B cell (primary cell): Measurements from ENCODE around the gene C19orf18. TPM values are rescaled to one million over a fixed set of nuclear protein-coding genes. Genes with fewer than 3 reads are reported as not detected.

Experiments used
- ATAC-seq: fragments of 200-7000 bp; cut with Tn5 transposase; one replicate; pipeline ENCODE4 v1.10.0; 2021; ENCODE audit warnings: low read depth, mild to moderate bottlenecking, moderate number of reproducible peaks, moderate library complexity
- CTCF ChIA-PET: fragments of 350-600 bp; sonication (Branson Sonifier 250); formaldehyde crosslinking; loops from one replicate; lab custom pipeline; 2021; ENCODE audit warnings: antibody characterized with exemption, inconsistent platforms; lab: Charles Lee
- POLR2A ChIA-PET: fragments of 350-600 bp; sonication (Branson Sonifier 250); formaldehyde crosslinking; loops from one replicate; lab custom pipeline; 2021; ENCODE audit warnings: antibody characterized with exemption; lab: Charles Lee
- DNase-seq: peaks from one replicate; pipeline ENCODE4 v3.0.0; 2013
- H2AFZ ChIP-seq: 2 replicates; pipeline ENCODE4 v1.6.1; 2012; ENCODE audit warnings: mild to moderate bottlenecking, low read depth, low read length; ENCODE audit not compliant: insufficient read depth, poor library complexity, severe bottlenecking
- H3K27ac ChIP-seq, 2 donors: 1 replicate in 1 of 2; 2 replicates in 1 of 2; pipeline ENCODE4 v1.5.1; 2012 to 2013; ENCODE audit warnings: low read length in 2 of 2, mild to moderate bottlenecking in 2 of 2, moderate library complexity in 1 of 2
- H3K27me3 ChIP-seq, 4 experiments: fragments of 200-600 bp in 1 of 4; sonication (generic) in 1 of 4; replicated peaks in 1 of 4; 1 replicate in 2 of 4; 2 replicates in 2 of 4; pipeline versions ENCODE4 v1.6.1 to v1.7.0; 2013 to 2016; ENCODE audit warnings: low read length in 3 of 4, mild to moderate bottlenecking in 2 of 4, mixed read lengths in 1 of 4, moderate library complexity in 1 of 4; ENCODE audit not compliant: insufficient read depth in 4 of 4, control insufficient read depth in 3 of 4; ENCODE audit errors: control extremely low read depth in 1 of 4
- H3K36me3 ChIP-seq, 2 experiments: replicated peaks in 1 of 2; 1 replicate in 1 of 2; 2 replicates in 1 of 2; pipeline versions ENCODE4 v1.6.1 to v1.7.1; 2013; ENCODE audit warnings: low read length in 1 of 2; ENCODE audit not compliant: insufficient read depth in 2 of 2, control insufficient read depth in 1 of 2; ENCODE audit errors: control extremely low read depth in 1 of 2, extremely low read depth in 1 of 2
- H3K4me1 ChIP-seq, 2 donors: fragments of 200-600 bp in 1 of 2; sonication (generic) in 1 of 2; 1 replicate in 1 of 2; 2 replicates in 1 of 2; pipeline versions ENCODE4 v1.5.1 to v1.6.1; 2013 to 2017; ENCODE audit warnings: low read length in 2 of 2; ENCODE audit not compliant: control insufficient read depth in 2 of 2, insufficient read depth in 2 of 2
- H3K4me2 ChIP-seq: replicated peaks from 2 replicates; pipeline ENCODE3; 2012; ENCODE audit warnings: mild to moderate bottlenecking, low read depth, low read length; ENCODE audit not compliant: poor library complexity, severe bottlenecking
- H3K4me3 ChIP-seq, 5 experiments: fragments of 200-600 bp in 1 of 5; sonication (generic) in 1 of 5; 1 replicate in 3 of 5; 2 replicates in 2 of 5; pipeline versions ENCODE4 v1.5.1 to v1.7.0; 2011 to 2016; ENCODE audit warnings: low read length in 4 of 5, mild to moderate bottlenecking in 4 of 5, low read depth in 2 of 5, control low read depth in 1 of 5, moderate library complexity in 1 of 5; ENCODE audit not compliant: insufficient read depth in 1 of 5; ENCODE audit errors: control extremely low read depth in 1 of 5, extremely low read depth in 1 of 5
- H3K79me2 ChIP-seq: fragments of 200-600 bp; sonication (generic); one replicate; pipeline ENCODE4 v1.6.0; 2016; ENCODE audit warnings: low read length; ENCODE audit not compliant: control insufficient read depth, insufficient read depth
- H3K9ac ChIP-seq: fragments of 200-600 bp; sonication (generic); 2 replicates; pipeline ENCODE4 v1.6.1; 2017; ENCODE audit warnings: mild to moderate bottlenecking, low read length, moderate library complexity
- H3K9me3 ChIP-seq, 3 donors: one replicate each; pipeline versions ENCODE4 v1.6.1 to v1.7.1; 2013; ENCODE audit warnings: low read length in 2 of 3; ENCODE audit not compliant: control insufficient read depth in 2 of 3, insufficient read depth in 1 of 3; ENCODE audit errors: control extremely low read depth in 1 of 3
- H4K20me1 ChIP-seq: 2 replicates; pipeline ENCODE4 v1.6.0; 2012; ENCODE audit warnings: mild to moderate bottlenecking, low read length; ENCODE audit not compliant: insufficient read depth, control insufficient read depth, poor library complexity, severe bottlenecking
- H3K27ac Mint-ChIP-seq: one replicate; pipeline ENCODE4 v1.8.0; 2021; ENCODE audit warnings: mixed read lengths
- H3K27me3 Mint-ChIP-seq: one replicate; pipeline ENCODE4 v1.8.0; 2021; ENCODE audit warnings: mixed read lengths
- H3K4me1 Mint-ChIP-seq: one replicate; pipeline ENCODE4 v1.8.0; 2021; ENCODE audit warnings: mixed read lengths
- H3K4me3 Mint-ChIP-seq: one replicate; pipeline ENCODE4 v1.8.0; 2021; ENCODE audit warnings: mixed read lengths
- H3K9me3 Mint-ChIP-seq: one replicate; pipeline ENCODE4 v1.8.0; 2022; ENCODE audit warnings: mixed read lengths; ENCODE audit not compliant: insufficient read depth
- EZH2 ChIP-seq: IDR thresholded peaks from 2 replicates; pipeline ENCODE4 v1.6.1; 2012; ENCODE audit warnings: borderline replicate concordance, low read depth, mild to moderate bottlenecking, moderate library complexity, low read length; ENCODE audit not compliant: insufficient read depth, poor library complexity, severe bottlenecking
- WGBS: methylation state at CpG from one replicate; pipeline ENCODE4 v1.1.5; 2013; ENCODE audit warnings: missing lambda C conversion rate; ENCODE audit not compliant: insufficient coverage; 5-methylcytosine and 5-hydroxymethylcytosine counted together
- intact Hi-C: fragments of 100-400 bp; cut with micrococcal nuclease; formaldehyde crosslinking; loops from one replicate; pipeline ENCODE4 v1.10.0; 2022
- polyA plus RNA-seq: library from polyadenylated mRNA; depleted of rRNA; stranded (reverse); fragments of >200 nt; gene quantifications from 2 replicates; pipeline ENCODE4 v1.2.3, GENCODE V29; 2012
- total RNA-seq, 2 donors: library from RNA; stranded (reverse); fragments of 120-200 nt in 1 of 2; gene quantifications; 1 replicate in 1 of 2; 2 replicates in 1 of 2; pipeline versions ENCODE4 v1.2.3 to v1.2.4, GENCODE V29; 2013 to 2022
- TF ChIP-seq, protein P1 (sequence below): fragments of 200-600 bp; IDR thresholded peaks from one replicate; pipeline ENCODE4 v1.8.0; 2022; ENCODE audit warnings: antibody characterized with exemption, mild to moderate bottlenecking

The C19orf18 gene
- total and polyA plus RNA-seq, 2 donors (not counting 1 experiment from before 2014, with no cell fraction given): 1.7 TPM; not detected in 1

- ChIA-PET CTCF (no interaction called here), POLR2A (no interaction called here)
- intact Hi-C loops: loop anchor here (5.0 kb wide), 2 partner anchors 42 to 462 kb away; partner anchors contain the start of gene ZNF419
- Histone ChIP-seq H3K4me2 (no peak overlapping the region), H3K27me3 (peaks cover 0 to 6% (median 0%) of the 10 kb centered on the region in 4 experiments), H4K20me1 (peaks cover 6% of the 10 kb centered on the region), H3K4me3 (no peak overlapping the region), H3K27ac (no peak overlapping the region), H3K4me1 (peaks cover 16 to 27% of the 10 kb centered on the region in 2 donors), H3K79me2 (peaks cover 35% of the 10 kb centered on the region), H3K9me3 (peaks cover 0 to 65% (median 7%) of the 10 kb centered on the region in 3 donors), H2AFZ (no peak overlapping the region), H3K9ac (no peak overlapping the region), H3K36me3 (no peaks in the 10 kb centered on the region)
- DNase-seq (no peak), ATAC-seq (no peak)
- Mint-ChIP-seq H3K4me1 (peaks cover 24% of the 10 kb centered on the region), H3K27ac (no peak overlapping the region), H3K4me3 (no peak overlapping the region), H3K27me3 (peaks cover 9% of the 10 kb centered on the region), H3K9me3 (peaks cover 20% of the 10 kb centered on the region)
- WGBS: 94% methylated on average over 9 of the region's 12 CpGs
- TF ChIP-seq EZH2: no peak
- TF ChIP-seq, protein P1, sequence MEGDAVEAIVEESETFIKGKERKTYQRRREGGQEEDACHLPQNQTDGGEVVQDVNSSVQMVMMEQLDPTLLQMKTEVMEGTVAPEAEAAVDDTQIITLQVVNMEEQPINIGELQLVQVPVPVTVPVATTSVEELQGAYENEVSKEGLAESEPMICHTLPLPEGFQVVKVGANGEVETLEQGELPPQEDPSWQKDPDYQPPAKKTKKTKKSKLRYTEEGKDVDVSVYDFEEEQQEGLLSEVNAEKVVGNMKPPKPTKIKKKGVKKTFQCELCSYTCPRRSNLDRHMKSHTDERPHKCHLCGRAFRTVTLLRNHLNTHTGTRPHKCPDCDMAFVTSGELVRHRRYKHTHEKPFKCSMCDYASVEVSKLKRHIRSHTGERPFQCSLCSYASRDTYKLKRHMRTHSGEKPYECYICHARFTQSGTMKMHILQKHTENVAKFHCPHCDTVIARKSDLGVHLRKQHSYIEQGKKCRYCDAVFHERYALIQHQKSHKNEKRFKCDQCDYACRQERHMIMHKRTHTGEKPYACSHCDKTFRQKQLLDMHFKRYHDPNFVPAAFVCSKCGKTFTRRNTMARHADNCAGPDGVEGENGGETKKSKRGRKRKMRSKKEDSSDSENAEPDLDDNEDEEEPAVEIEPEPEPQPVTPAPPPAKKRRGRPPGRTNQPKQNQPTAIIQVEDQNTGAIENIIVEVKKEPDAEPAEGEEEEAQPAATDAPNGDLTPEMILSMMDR: no peak
Measured at GRCh38 chr19:57949702-57950101, 24.6 kb downstream of the C19orf18 start.

- Histone ChIP-seq H3K4me3 (no peak overlapping the region), H3K9ac (no peak overlapping the region), H3K4me2 (no peak overlapping the region), H3K36me3 (peaks cover 0 to under 1% of the 10 kb centered on the region in 2 experiments), H3K4me1 (peaks cover 16 to 27% of the 10 kb centered on the region in 2 donors), H3K79me2 (peaks cover 39% of the 10 kb centered on the region), H3K9me3 (peaks cover 0 to 68% (median 7%) of the 10 kb centered on the region in 3 donors), H3K27ac (no peak overlapping the region), H3K27me3 (peaks cover 0 to 6% (median 0%) of the 10 kb centered on the region in 4 experiments), H4K20me1 (peaks cover 9% of the 10 kb centered on the region), H2AFZ (no peak overlapping the region)
- TF ChIP-seq, protein P1: no peak
- no peak for TF ChIP-seq EZH2
- ChIA-PET POLR2A (no interaction called here), CTCF (no interaction called here)
- Mint-ChIP-seq H3K27me3 (peaks cover 9% of the 10 kb centered on the region), H3K4me3 (no peak overlapping the region), H3K4me1 (peaks cover 26% of the 10 kb centered on the region), H3K9me3 (peaks cover 20% of the 10 kb centered on the region), H3K27ac (no peak overlapping the region)
- ATAC-seq (no peak), DNase-seq (no peak)
- WGBS: 96% methylated on average over 24 of the region's 24 CpGs
- intact Hi-C loops: loop anchor here (5.0 kb wide), 2 partner anchors 42 to 462 kb away; partner anchors contain the start of gene ZNF419
Measured at GRCh38 chr19:57949296-57949695, 25.0 kb downstream of the C19orf18 start.
